GM20000 (cell line): ENCODE data around the gene SELENOO.
"Not testable (repeated sequence)": the region's sequence is repeated elsewhere in the genome, so short reads cannot be mapped to it uniquely, and the experiment has no call there.

Experiments
- DNase-seq: peaks from one replicate; pipeline ENCODE4 v3.0.0; 2012; ENCODE audit warnings: low spot score
- CTCF ChIP-seq: IDR thresholded peaks from 2 replicates; pipeline ENCODE4 v1.5.1; 2012; ENCODE audit warnings: mild to moderate bottlenecking, control low read depth; ENCODE audit errors: extremely low read depth, missing control alignments

SELENOO gene

GRCh38 chr22:50199829-50200460, 866 bp upstream of the SELENOO start:
- no peak for TF ChIP-seq CTCF
- DNase-seq = no peak

- no peak for DNase-seq
- TF ChIP-seq CTCF = no peak
Observed at GRCh38 chr22:50201191-50202129, 649 bp downstream of the SELENOO start.

- no peak for DNase-seq
- TF ChIP-seq CTCF = no peak
Observed at GRCh38 chr22:50202130-50202666, 1.4 kb downstream of the SELENOO start.

- no peak for TF ChIP-seq CTCF
Observed at GRCh38 chr22:50203288-50203687, 2.5 kb downstream of the SELENOO start.

GRCh38 chr22:50204571-50204970, 3.8 kb downstream of the SELENOO start:
- TF ChIP-seq CTCF = no peak
- DNase-seq = no peak

More at GRCh38 chr22:50203288-50203687, 2.5 kb downstream of the SELENOO start:
- no peak for DNase-seq

GRCh38 chr22:50204998-50205397, 4.2 kb downstream of the SELENOO start:
- DNase-seq = not testable (repeated sequence)

GRCh38 chr22:50205781-50206569, 5.2 kb downstream of the SELENOO start:
- DNase-seq = no peak
- TF ChIP-seq CTCF = no peak
